ENCODE measurements around the gene SEM1. TPM values are rescaled to one million over a fixed set of nuclear protein-coding genes. Genes with fewer than 3 reads are reported as not detected.
A peak's percentile ranks its signal among the peaks of the same experiment; 100 is the strongest.
"Not testable (repeated sequence)": the region's sequence is repeated elsewhere in the genome, so short reads cannot be mapped to it uniquely, and the experiment has no call there.

SEM1 gene
- 10 to 100 TPM; 35.1 to 41.0 TPM for total RNA-seq
- 100 to 1,000 TPM; 127 to 152 TPM for polyA plus RNA-seq

- H3K4me3 ChIP-seq (ENCODE audit: low read length in 2 of 2): peak within 1 kb of the TSS; percentile 83 to 87
These were observed at the start of gene SEM1 for GRCh38 chr7:96709381-96710228. Gene SEM1 (minus strand): TSS chr7:96709846. CDS start chr7:96709763, 83 bp downstream.

GRCh38 chr7:96757880-96758279 is 48.2 kb upstream of the SEM1 start:
- H3K4me1 ChIP-seq (ENCODE audit: insufficient read depth, low read length); DNase-seq; H3K36me3 ChIP-seq (ENCODE audit: insufficient read depth, low read length); H3K27me3 ChIP-seq (ENCODE audit: insufficient read depth, low read length); POLR2A ChIA-PET (ENCODE audit: partially characterized antibody); H3K27ac ChIP-seq (ENCODE audit: low read depth, low read length); H3K36me3 Mint-ChIP-seq; H3K4me1 Mint-ChIP-seq; H3K9me3 Mint-ChIP-seq; H3K27ac Mint-ChIP-seq; CTCF ChIA-PET (ENCODE audit: partially characterized antibody); H3K9me3 ChIP-seq (ENCODE audit: control insufficient read depth in 1 of 2, low read length in 2 of 2); H3K4me3 ChIP-seq (ENCODE audit: low read length in 2 of 2); intact Hi-C loops (cut with micrococcal nuclease); H3K4me3 Mint-ChIP-seq: not testable (repeated sequence)
- peaks cover 5 to 19% of the 10 kb centered on the region in 2 donors for H3K27me3 Mint-ChIP-seq

More at GRCh38 chr7:96709381-96710228, at the start of gene SEM1:
- H3K36me3 ChIP-seq (ENCODE audit: insufficient read depth, low read length): no peaks in the 10 kb centered on the region
- Mint-ChIP-seq H3K36me3 (peaks cover 7 to 34% of the 10 kb centered on the region in 2 donors), H3K9me3 (peaks cover 0 to 22% (median 6%) of the 10 kb centered on the region in 8 donors), H3K4me3 (peak within 1 kb of the TSS; percentile 98 to 100 (median 100)), H3K27me3 (peaks cover 0 to 6% of the 10 kb centered on the region in 2 donors), H3K4me1 (peaks cover 22 to 51% (median 36%) of the 10 kb centered on the region in 4 donors), H3K27ac (peak within 1 kb of the TSS; percentile 96 to 99 (median 98))
- DNase-seq: peak; percentile 49 to 55 (median 52)
- no peaks in the 10 kb centered on the region for H3K9me3 ChIP-seq (ENCODE audit: control insufficient read depth in 1 of 2, low read length in 2 of 2)
- POLR2A ChIA-PET (ENCODE audit: partially characterized antibody): interaction anchor here (0.9 to 1.4 kb wide), 2 partner anchors 408 to 424 kb away, joined by 3 to 4 read pairs; partner anchors contain the start of gene SDHAF3
- intact Hi-C loops (cut with micrococcal nuclease): no loop called here
- H3K27ac ChIP-seq (ENCODE audit: low read depth, low read length): peak within 1 kb of the TSS; percentile 70
- no peaks in the 10 kb centered on the region for H3K27me3 ChIP-seq (ENCODE audit: insufficient read depth, low read length)
- peaks cover 38% of the 10 kb centered on the region for H3K4me1 ChIP-seq (ENCODE audit: insufficient read depth, low read length)
- CTCF ChIA-PET (ENCODE audit: partially characterized antibody): no interaction called here

DNA sequence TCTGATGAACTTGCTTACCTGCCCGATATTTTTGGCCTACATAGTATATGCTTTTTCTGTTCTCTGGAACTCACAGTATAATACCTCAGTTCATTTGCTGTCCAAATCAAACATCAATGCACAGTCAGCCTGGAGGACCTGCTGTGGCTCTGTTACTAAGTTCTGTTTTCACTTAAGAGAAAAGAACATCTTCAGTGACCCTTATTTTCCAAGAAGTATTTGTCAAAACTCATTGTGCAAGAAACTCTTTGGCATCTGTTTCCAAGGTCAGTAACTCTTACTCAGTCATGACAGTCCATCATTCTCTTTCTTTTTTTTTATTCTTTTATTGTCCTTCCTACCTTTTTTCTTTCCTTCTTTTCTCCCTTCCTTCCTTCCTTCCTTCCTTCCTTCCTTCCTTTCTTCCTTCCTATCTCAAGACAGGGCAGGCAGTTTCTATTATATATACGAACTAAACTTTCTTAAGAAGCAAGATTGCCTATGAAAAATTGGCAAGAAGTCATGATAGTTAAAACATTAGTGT is 37.8 kb upstream of the SEM1 start:
- Mint-ChIP-seq H3K36me3 (no peaks in the 10 kb centered on the region), H3K27ac (no peak overlapping the region), H3K4me3 (no peak overlapping the region), H3K4me1 (no peaks in the 10 kb centered on the region), H3K27me3 (peaks cover 5 to 6% of the 10 kb centered on the region in 2 donors), H3K9me3 (peaks cover 0 to 18% (median 4%) of the 10 kb centered on the region in 8 donors)
- Histone ChIP-seq H3K27ac (ENCODE audit: low read depth, low read length) (no peak overlapping the region), H3K27me3 (ENCODE audit: insufficient read depth, low read length) (no peaks in the 10 kb centered on the region), H3K4me1 (ENCODE audit: insufficient read depth, low read length) (no peaks in the 10 kb centered on the region), H3K36me3 (ENCODE audit: insufficient read depth, low read length) (no peaks in the 10 kb centered on the region), H3K4me3 (ENCODE audit: low read length in 2 of 2) (no peak overlapping the region), H3K9me3 (ENCODE audit: control insufficient read depth in 1 of 2, low read length in 2 of 2) (no peaks in the 10 kb centered on the region)
- CTCF ChIA-PET (ENCODE audit: partially characterized antibody): no interaction called here
- POLR2A ChIA-PET (ENCODE audit: partially characterized antibody): no interaction called here
- DNase-seq: no peak
- intact Hi-C loops (cut with micrococcal nuclease): no loop called here

- CTCF ChIA-PET (ENCODE audit: partially characterized antibody): no interaction called here
- Mint-ChIP-seq H3K9me3 (peaks cover 0 to 2% (median 0%) of the 10 kb centered on the region in 8 donors), H3K36me3 (no peaks in the 10 kb centered on the region), H3K27me3 (peaks cover 11 to 18% of the 10 kb centered on the region in 2 donors), H3K4me1 (no peaks in the 10 kb centered on the region), H3K4me3 (no peak overlapping the region), H3K27ac (no peak overlapping the region)
- DNase-seq: no peak
- no peaks in the 10 kb centered on the region for H3K27me3 ChIP-seq (ENCODE audit: insufficient read depth, low read length)
- H3K4me1 ChIP-seq (ENCODE audit: insufficient read depth, low read length): no peaks in the 10 kb centered on the region
- H3K27ac ChIP-seq (ENCODE audit: low read depth, low read length): no peak overlapping the region
- POLR2A ChIA-PET (ENCODE audit: partially characterized antibody): no interaction called here
- H3K36me3 ChIP-seq (ENCODE audit: insufficient read depth, low read length): no peaks in the 10 kb centered on the region
- no peaks in the 10 kb centered on the region for H3K9me3 ChIP-seq (ENCODE audit: control insufficient read depth in 1 of 2, low read length in 2 of 2)
- intact Hi-C loops (cut with micrococcal nuclease): no loop called here
- H3K4me3 ChIP-seq (ENCODE audit: low read length in 2 of 2): no peak overlapping the region
These were observed 30.5 kb upstream of the SEM1 start for GRCh38 chr7:96740130-96740529.

DNA sequence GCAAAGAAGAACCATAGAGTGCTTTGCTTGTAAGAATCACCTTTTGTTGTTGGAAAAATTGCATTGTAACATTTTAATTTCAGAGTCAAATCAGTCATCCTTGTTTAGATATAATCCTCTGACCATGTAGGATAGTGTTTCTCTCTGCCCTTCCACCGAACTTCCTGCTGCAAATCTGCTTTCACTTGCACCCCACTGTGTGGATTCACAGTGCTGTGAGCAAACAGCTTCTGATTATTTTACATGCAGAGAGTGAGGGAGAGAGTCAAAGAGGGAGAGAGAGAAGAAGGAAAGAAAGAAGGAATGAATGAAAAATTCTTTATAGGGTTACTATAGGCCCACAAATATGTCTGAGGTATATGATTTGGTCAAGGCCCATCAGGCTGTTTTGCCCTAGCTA is 30.0 kb upstream of the SEM1 start:
- no peak overlapping the region for H3K27ac Mint-ChIP-seq
- no peak overlapping the region for H3K4me3 Mint-ChIP-seq

DNA sequence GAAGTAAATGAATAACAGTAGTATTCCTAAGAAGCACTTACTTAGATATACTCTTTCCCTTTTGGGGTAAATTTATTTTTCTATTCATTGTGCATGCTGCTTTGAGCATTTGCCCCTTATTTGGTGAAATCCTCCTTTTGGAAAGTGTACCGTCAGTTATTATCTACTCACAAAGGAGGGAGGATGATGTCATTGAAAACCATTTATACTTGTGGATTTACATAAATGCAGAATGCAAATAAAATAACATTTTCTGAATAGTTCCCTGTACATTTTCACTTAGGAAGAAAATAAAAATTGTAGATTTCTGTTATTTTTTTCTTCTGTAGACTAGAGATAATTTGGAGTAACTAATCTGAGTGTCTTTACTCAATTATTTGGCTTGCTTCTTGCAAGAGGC is 29.5 kb upstream of the SEM1 start:
- ChIA-PET CTCF (ENCODE audit: partially characterized antibody) (no interaction called here), POLR2A (ENCODE audit: partially characterized antibody) (no interaction called here)
- Histone ChIP-seq H3K27ac (ENCODE audit: low read depth, low read length) (no peak overlapping the region), H3K9me3 (ENCODE audit: control insufficient read depth in 1 of 2, low read length in 2 of 2) (no peaks in the 10 kb centered on the region), H3K4me1 (ENCODE audit: insufficient read depth, low read length) (no peaks in the 10 kb centered on the region), H3K36me3 (ENCODE audit: insufficient read depth, low read length) (no peaks in the 10 kb centered on the region), H3K27me3 (ENCODE audit: insufficient read depth, low read length) (no peaks in the 10 kb centered on the region), H3K4me3 (ENCODE audit: low read length in 2 of 2) (no peak overlapping the region)
- Mint-ChIP-seq H3K9me3 (no peaks in the 10 kb centered on the region), H3K27me3 (peaks cover 11 to 21% of the 10 kb centered on the region in 2 donors), H3K4me1 (no peaks in the 10 kb centered on the region), H3K27ac (no peak overlapping the region), H3K36me3 (no peaks in the 10 kb centered on the region), H3K4me3 (no peak overlapping the region)
- intact Hi-C loops (cut with micrococcal nuclease): no loop called here
- no peak for DNase-seq

More for the DNA sequence above, 30.0 kb upstream of the SEM1 start:
- Histone ChIP-seq H3K4me3 (ENCODE audit: low read length in 2 of 2) (no peak overlapping the region), H3K27ac (ENCODE audit: low read depth, low read length) (no peak overlapping the region), H3K27me3 (ENCODE audit: insufficient read depth, low read length) (no peaks in the 10 kb centered on the region), H3K4me1 (ENCODE audit: insufficient read depth, low read length) (no peaks in the 10 kb centered on the region), H3K9me3 (ENCODE audit: control insufficient read depth in 1 of 2, low read length in 2 of 2) (no peaks in the 10 kb centered on the region), H3K36me3 (ENCODE audit: insufficient read depth, low read length) (no peaks in the 10 kb centered on the region)
- POLR2A ChIA-PET (ENCODE audit: partially characterized antibody): no interaction called here
- peaks cover 0 to 2% (median 0%) of the 10 kb centered on the region in 8 donors for H3K9me3 Mint-ChIP-seq
- intact Hi-C loops (cut with micrococcal nuclease): no loop called here
- H3K36me3 Mint-ChIP-seq: no peaks in the 10 kb centered on the region
- H3K4me1 Mint-ChIP-seq: no peaks in the 10 kb centered on the region
- H3K27me3 Mint-ChIP-seq: peaks cover 11 to 20% of the 10 kb centered on the region in 2 donors
- CTCF ChIA-PET (ENCODE audit: partially characterized antibody): no interaction called here
- no peak for DNase-seq

GRCh38 chr7:96738705-96739104 is 29.1 kb upstream of the SEM1 start:
- Mint-ChIP-seq H3K27me3 (peaks cover 11 to 21% of the 10 kb centered on the region in 2 donors), H3K36me3 (no peaks in the 10 kb centered on the region), H3K9me3 (no peaks in the 10 kb centered on the region), H3K27ac (no peak overlapping the region), H3K4me1 (no peaks in the 10 kb centered on the region), H3K4me3 (no peak overlapping the region)
- CTCF ChIA-PET (ENCODE audit: partially characterized antibody): no interaction called here
- Histone ChIP-seq H3K27ac (ENCODE audit: low read depth, low read length) (no peak overlapping the region), H3K9me3 (ENCODE audit: control insufficient read depth in 1 of 2, low read length in 2 of 2) (no peaks in the 10 kb centered on the region), H3K36me3 (ENCODE audit: insufficient read depth, low read length) (no peaks in the 10 kb centered on the region), H3K27me3 (ENCODE audit: insufficient read depth, low read length) (no peaks in the 10 kb centered on the region), H3K4me1 (ENCODE audit: insufficient read depth, low read length) (no peaks in the 10 kb centered on the region), H3K4me3 (ENCODE audit: low read length in 2 of 2) (no peak overlapping the region)
- intact Hi-C loops (cut with micrococcal nuclease): no loop called here
- no peak for DNase-seq
- POLR2A ChIA-PET (ENCODE audit: partially characterized antibody): no interaction called here
